Measurements from ENCODE around the gene ASB16. TPM values are rescaled to one million over a fixed set of nuclear protein-coding genes. Genes with fewer than 3 reads are reported as not detected.
"Not testable (repeated sequence)": the region's sequence is repeated elsewhere in the genome, so short reads cannot be mapped to it uniquely, and the experiment has no call there.

Gene ASB16
- total and polyA plus RNA-seq, 2 donors (not counting 1 experiment from before 2014, with no cell fraction given) = 0.17 TPM; not detected in 1

GRCh38 chr17:44124118-44124438, 46.4 kb upstream of the ASB16 start:
- peak overlapping the region; percentile 88 for H3K9ac ChIP-seq (ENCODE audit: insufficient read depth, low read length)
- H3K4me3 ChIP-seq (replicated peaks in 1 of 4; ENCODE audit: control extremely low read depth in 1 of 4, insufficient read depth in 1 of 4, low read depth in 3 of 4, low read length in 4 of 4) = peak overlapping the region; percentile 55 to 68 (median 65)

DNA sequence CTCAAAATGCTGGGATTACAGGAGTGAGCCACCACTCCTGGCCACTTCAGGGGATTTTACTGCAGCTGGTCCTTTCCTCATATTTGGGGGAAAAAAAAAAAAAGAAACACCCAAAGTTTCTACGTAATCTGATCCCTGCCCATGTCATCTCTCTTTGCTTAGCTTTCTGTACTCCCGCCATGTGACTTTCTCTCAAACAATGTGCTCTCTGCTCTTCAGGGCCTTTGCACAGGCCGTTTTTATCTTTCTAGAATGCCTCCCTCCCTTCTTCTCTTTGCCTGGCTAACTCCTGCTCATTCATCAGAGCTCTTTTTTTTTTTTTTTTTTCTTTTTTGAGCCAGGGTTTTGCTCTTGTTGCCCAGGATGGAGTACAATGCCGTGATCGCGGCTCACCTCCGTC, 42.1 kb upstream of the ASB16 start:
- DNase-seq (ENCODE audit: low read depth in 2 of 2) = no peak
- Histone ChIP-seq H2AFZ (ENCODE audit: low read length) (no peak overlapping the region), H4K20me1 (ENCODE audit: control insufficient read depth, extremely low read depth, insufficient read depth, low read length) (no peaks in the 10 kb centered on the region), H3K36me3 (ENCODE audit: control insufficient read depth, insufficient read depth, low read length) (no peaks in the 10 kb centered on the region), H3K4me2 (ENCODE audit: extremely low read depth, insufficient read depth, low read length) (no peak overlapping the region), H3K4me1 (ENCODE audit: control insufficient read depth, extremely low read depth, insufficient read depth, low read length) (no peaks in the 10 kb centered on the region), H3K9ac (ENCODE audit: insufficient read depth, low read length) (no peak overlapping the region), H3K27me3 (ENCODE audit: control insufficient read depth, insufficient read depth, low read length) (no peaks in the 10 kb centered on the region), H3K27ac (ENCODE audit: insufficient read depth, low read length) (no peak overlapping the region), H3K9me3 (ENCODE audit: control insufficient read depth, insufficient read depth, low read depth, low read length) (no peaks in the 10 kb centered on the region), H3K4me3 (replicated peaks in 1 of 4; ENCODE audit: control extremely low read depth in 1 of 4, insufficient read depth in 1 of 4, low read depth in 3 of 4, low read length in 4 of 4) (no peak overlapping the region), H3K79me2 (ENCODE audit: control insufficient read depth, insufficient read depth, low read length) (no peaks in the 10 kb centered on the region)
- TF ChIP-seq, protein P1, sequence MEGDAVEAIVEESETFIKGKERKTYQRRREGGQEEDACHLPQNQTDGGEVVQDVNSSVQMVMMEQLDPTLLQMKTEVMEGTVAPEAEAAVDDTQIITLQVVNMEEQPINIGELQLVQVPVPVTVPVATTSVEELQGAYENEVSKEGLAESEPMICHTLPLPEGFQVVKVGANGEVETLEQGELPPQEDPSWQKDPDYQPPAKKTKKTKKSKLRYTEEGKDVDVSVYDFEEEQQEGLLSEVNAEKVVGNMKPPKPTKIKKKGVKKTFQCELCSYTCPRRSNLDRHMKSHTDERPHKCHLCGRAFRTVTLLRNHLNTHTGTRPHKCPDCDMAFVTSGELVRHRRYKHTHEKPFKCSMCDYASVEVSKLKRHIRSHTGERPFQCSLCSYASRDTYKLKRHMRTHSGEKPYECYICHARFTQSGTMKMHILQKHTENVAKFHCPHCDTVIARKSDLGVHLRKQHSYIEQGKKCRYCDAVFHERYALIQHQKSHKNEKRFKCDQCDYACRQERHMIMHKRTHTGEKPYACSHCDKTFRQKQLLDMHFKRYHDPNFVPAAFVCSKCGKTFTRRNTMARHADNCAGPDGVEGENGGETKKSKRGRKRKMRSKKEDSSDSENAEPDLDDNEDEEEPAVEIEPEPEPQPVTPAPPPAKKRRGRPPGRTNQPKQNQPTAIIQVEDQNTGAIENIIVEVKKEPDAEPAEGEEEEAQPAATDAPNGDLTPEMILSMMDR (conservative IDR thresholded peaks at IDR 0.05 in 1 of 2, IDR thresholded peaks at IDR 0.05 in 1 of 2; ENCODE audit: low read depth in 1 of 2, low read length in 2 of 2) = no peak
- no peak for TF ChIP-seq EZH2 (IDR thresholded peaks at IDR 0.05; ENCODE audit: low read length, missing control alignments)

More at GRCh38 chr17:44124118-44124438, 46.4 kb upstream of the ASB16 start:
- Histone ChIP-seq H2AFZ (ENCODE audit: low read length) (peak overlapping the region; percentile 97), H3K4me1 (ENCODE audit: control insufficient read depth, extremely low read depth, insufficient read depth, low read length) (peaks cover 3% of the 10 kb centered on the region), H4K20me1 (ENCODE audit: control insufficient read depth, extremely low read depth, insufficient read depth, low read length) (no peaks in the 10 kb centered on the region), H3K27me3 (ENCODE audit: control insufficient read depth, insufficient read depth, low read length) (no peaks in the 10 kb centered on the region), H3K27ac (ENCODE audit: insufficient read depth, low read length) (peak overlapping the region; percentile 93), H3K4me2 (ENCODE audit: extremely low read depth, insufficient read depth, low read length) (peak overlapping the region; percentile 92), H3K9me3 (ENCODE audit: control insufficient read depth, insufficient read depth, low read depth, low read length) (no peaks in the 10 kb centered on the region), H3K36me3 (ENCODE audit: control insufficient read depth, insufficient read depth, low read length) (peaks cover 3% of the 10 kb centered on the region), H3K79me2 (ENCODE audit: control insufficient read depth, insufficient read depth, low read length) (peaks cover 3% of the 10 kb centered on the region)
- DNase-seq (ENCODE audit: low read depth in 2 of 2) = no peak
- no peak for TF ChIP-seq EZH2 (IDR thresholded peaks at IDR 0.05; ENCODE audit: low read length, missing control alignments)
- TF ChIP-seq, protein P1 (conservative IDR thresholded peaks at IDR 0.05 in 1 of 2, IDR thresholded peaks at IDR 0.05 in 1 of 2; ENCODE audit: low read depth in 1 of 2, low read length in 2 of 2) = no peak

- Histone ChIP-seq H3K4me3 (replicated peaks in 1 of 4; ENCODE audit: control extremely low read depth in 1 of 4, insufficient read depth in 1 of 4, low read depth in 3 of 4, low read length in 4 of 4) (no peak overlapping the region), H3K27ac (ENCODE audit: insufficient read depth, low read length) (no peak overlapping the region), H3K9me3 (ENCODE audit: control insufficient read depth, insufficient read depth, low read depth, low read length) (no peaks in the 10 kb centered on the region), H3K4me2 (ENCODE audit: extremely low read depth, insufficient read depth, low read length) (no peak overlapping the region), H3K36me3 (ENCODE audit: control insufficient read depth, insufficient read depth, low read length) (no peaks in the 10 kb centered on the region), H2AFZ (ENCODE audit: low read length) (no peak overlapping the region), H3K27me3 (ENCODE audit: control insufficient read depth, insufficient read depth, low read length) (no peaks in the 10 kb centered on the region), H3K4me1 (ENCODE audit: control insufficient read depth, extremely low read depth, insufficient read depth, low read length) (no peaks in the 10 kb centered on the region), H3K9ac (ENCODE audit: insufficient read depth, low read length) (no peak overlapping the region), H4K20me1 (ENCODE audit: control insufficient read depth, extremely low read depth, insufficient read depth, low read length) (no peaks in the 10 kb centered on the region), H3K79me2 (ENCODE audit: control insufficient read depth, insufficient read depth, low read length) (no peaks in the 10 kb centered on the region)
- no peak for DNase-seq (ENCODE audit: low read depth in 2 of 2)
- TF ChIP-seq, protein P1 (conservative IDR thresholded peaks at IDR 0.05 in 1 of 2, IDR thresholded peaks at IDR 0.05 in 1 of 2; ENCODE audit: low read depth in 1 of 2, low read length in 2 of 2) = no peak
- TF ChIP-seq EZH2 (IDR thresholded peaks at IDR 0.05; ENCODE audit: low read length, missing control alignments) = no peak
Observed at GRCh38 chr17:44130693-44131349, 39.7 kb upstream of the ASB16 start.

- not testable (repeated sequence) for H3K36me3 ChIP-seq (ENCODE audit: control insufficient read depth, insufficient read depth, low read length); H4K20me1 ChIP-seq (ENCODE audit: control insufficient read depth, extremely low read depth, insufficient read depth, low read length); H3K27ac ChIP-seq (ENCODE audit: insufficient read depth, low read length); H3K79me2 ChIP-seq (ENCODE audit: control insufficient read depth, insufficient read depth, low read length); H3K9me3 ChIP-seq (ENCODE audit: control insufficient read depth, insufficient read depth, low read depth, low read length); H3K4me1 ChIP-seq (ENCODE audit: control insufficient read depth, extremely low read depth, insufficient read depth, low read length); DNase-seq (ENCODE audit: low read depth in 2 of 2); H3K4me3 ChIP-seq (replicated peaks in 1 of 4; ENCODE audit: control extremely low read depth in 1 of 4, insufficient read depth in 1 of 4, low read depth in 3 of 4, low read length in 4 of 4); H3K4me2 ChIP-seq (ENCODE audit: extremely low read depth, insufficient read depth, low read length); H3K27me3 ChIP-seq (ENCODE audit: control insufficient read depth, insufficient read depth, low read length); H3K9ac ChIP-seq (ENCODE audit: insufficient read depth, low read length); H2AFZ ChIP-seq (ENCODE audit: low read length)
Observed at GRCh38 chr17:44131372-44131771, 39.1 kb upstream of the ASB16 start.
